ENCODE data around the gene GAK. TPM values are rescaled to one million over a fixed set of nuclear protein-coding genes. Genes with fewer than 3 reads are reported as not detected.
"Not testable (repeated sequence)": the region's sequence is repeated elsewhere in the genome, so short reads cannot be mapped to it uniquely, and the experiment has no call there.

GAK gene
- total and polyA plus RNA-seq, 2 experiments from 2014 or later: 87.1 to 88.4 TPM

DNA sequence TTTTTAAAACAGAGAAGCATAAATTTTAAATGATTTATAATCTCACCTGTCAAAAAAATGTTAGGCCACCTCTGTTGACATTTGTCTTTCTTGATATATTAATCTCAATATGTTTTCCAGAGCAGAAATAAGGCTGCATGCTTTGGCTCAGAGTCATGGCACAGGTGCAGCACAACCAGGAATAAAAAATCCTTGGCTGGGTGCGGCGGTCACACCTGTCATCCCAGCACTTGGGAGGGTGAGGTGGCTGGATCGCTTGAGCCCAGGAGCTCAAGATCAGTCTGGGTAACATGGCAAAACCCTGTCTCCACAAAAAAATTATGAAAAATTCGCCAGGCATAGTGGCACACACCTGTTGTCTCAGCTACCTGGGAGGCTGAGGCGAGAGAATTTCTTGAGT is 124.3 kb downstream of the GAK start:
- Histone ChIP-seq H3K27ac (no peak overlapping the region), H3K36me3 (replicated peaks; ENCODE audit: insufficient read depth, low read depth) (no peaks in the 10 kb centered on the region), H4K20me1 (ENCODE audit: insufficient read depth, poor library complexity, severe bottlenecking) (no peaks in the 10 kb centered on the region), H3K4me3 (no peak overlapping the region), H2AFZ (no peak overlapping the region), H3K4me2 (no peak overlapping the region), H3K9me3 (ENCODE audit: low read depth) (no peaks in the 10 kb centered on the region), H3K9me2 (replicated peaks; ENCODE audit: insufficient read depth) (no peaks in the 10 kb centered on the region), H3K4me1 (ENCODE audit: insufficient read depth) (no peaks in the 10 kb centered on the region), H3K27me3 (peaks cover 3% of the 10 kb centered on the region), H3K79me2 (no peaks in the 10 kb centered on the region)
- TF ChIP-seq EZH2phosphoT487 (IDR thresholded peaks at IDR 0.05; ENCODE audit: low read depth, severe bottlenecking, unreplicated experiment): no peak
- no peak for TF ChIP-seq CTCF (IDR thresholded peaks at IDR 0.05; ENCODE audit: poor library complexity)
- 85% methylated on average over 5 of the region's 5 CpGs for WGBS (ENCODE audit: low lambda C conversion rate, missing lambda C conversion rate)
- DNase-seq (ENCODE audit: low spot score): no peak

GRCh38 chr4:806979-807378 is 125.1 kb downstream of the GAK start:
- not testable (repeated sequence) for H3K9me3 ChIP-seq (ENCODE audit: low read depth); DNase-seq (ENCODE audit: low spot score); H3K79me2 ChIP-seq; H4K20me1 ChIP-seq (ENCODE audit: insufficient read depth, poor library complexity, severe bottlenecking); H3K4me2 ChIP-seq; H3K36me3 ChIP-seq (replicated peaks; ENCODE audit: insufficient read depth, low read depth); H2AFZ ChIP-seq; H3K27me3 ChIP-seq; H3K9me2 ChIP-seq (replicated peaks; ENCODE audit: insufficient read depth); H3K4me1 ChIP-seq (ENCODE audit: insufficient read depth); H3K4me3 ChIP-seq; H3K27ac ChIP-seq
- 89% methylated on average over 4 of the region's 4 CpGs for WGBS (ENCODE audit: low lambda C conversion rate, missing lambda C conversion rate)

GRCh38 chr4:804804-805203 is 127.3 kb downstream of the GAK start:
- Histone ChIP-seq H4K20me1 (ENCODE audit: insufficient read depth, poor library complexity, severe bottlenecking) (no peaks in the 10 kb centered on the region), H3K27me3 (no peaks in the 10 kb centered on the region), H3K4me2 (no peak overlapping the region), H3K9me3 (ENCODE audit: low read depth) (no peaks in the 10 kb centered on the region), H3K9me2 (replicated peaks; ENCODE audit: insufficient read depth) (no peaks in the 10 kb centered on the region), H3K27ac (no peak overlapping the region), H3K4me1 (ENCODE audit: insufficient read depth) (no peaks in the 10 kb centered on the region), H3K4me3 (no peak overlapping the region), H3K36me3 (replicated peaks; ENCODE audit: insufficient read depth, low read depth) (no peaks in the 10 kb centered on the region), H3K79me2 (no peaks in the 10 kb centered on the region), H2AFZ (no peak overlapping the region)
- WGBS (ENCODE audit: low lambda C conversion rate, missing lambda C conversion rate): 97% methylated on average over 34 of the region's 44 CpGs
- TF ChIP-seq EZH2 (IDR thresholded peaks at IDR 0.05; ENCODE audit: borderline replicate concordance) (no peak), CTCF (IDR thresholded peaks at IDR 0.05; ENCODE audit: poor library complexity) (no peak), EZH2phosphoT487 (IDR thresholded peaks at IDR 0.05; ENCODE audit: low read depth, severe bottlenecking, unreplicated experiment) (no peak)
- DNase-seq (ENCODE audit: low spot score): no peak

DNA sequence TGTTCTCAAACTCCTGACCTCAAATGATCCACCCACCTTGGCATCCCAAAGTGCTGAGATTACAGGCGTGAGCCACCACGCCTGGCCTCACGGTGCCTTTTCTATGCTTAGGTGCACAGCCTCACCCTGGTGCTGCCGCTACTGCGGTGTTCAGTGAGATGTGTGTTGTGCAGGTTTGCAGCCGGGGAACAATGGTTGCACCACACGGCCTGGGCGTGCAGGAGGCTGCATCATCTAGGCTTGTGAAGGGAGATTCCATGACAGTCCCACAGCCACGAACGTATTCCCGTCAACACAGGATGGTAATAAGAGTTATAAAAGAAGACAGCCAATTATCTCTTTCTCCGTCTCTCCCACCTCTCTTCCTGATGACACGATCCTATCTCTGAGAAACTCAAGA is 128.2 kb downstream of the GAK start:
- Histone ChIP-seq H4K20me1 (ENCODE audit: insufficient read depth, poor library complexity, severe bottlenecking) (no peaks in the 10 kb centered on the region), H3K27ac (no peak overlapping the region), H3K27me3 (no peaks in the 10 kb centered on the region), H3K9me2 (replicated peaks; ENCODE audit: insufficient read depth) (no peaks in the 10 kb centered on the region), H3K9me3 (ENCODE audit: low read depth) (no peaks in the 10 kb centered on the region), H3K36me3 (replicated peaks; ENCODE audit: insufficient read depth, low read depth) (no peaks in the 10 kb centered on the region), H3K4me2 (no peak overlapping the region), H3K4me3 (no peak overlapping the region), H2AFZ (no peak overlapping the region), H3K79me2 (no peaks in the 10 kb centered on the region), H3K4me1 (ENCODE audit: insufficient read depth) (no peaks in the 10 kb centered on the region)
- TF ChIP-seq CTCF (IDR thresholded peaks at IDR 0.05; ENCODE audit: poor library complexity): no peak
- TF ChIP-seq EZH2 (IDR thresholded peaks at IDR 0.05; ENCODE audit: borderline replicate concordance): no peak
- no peak for TF ChIP-seq EZH2phosphoT487 (IDR thresholded peaks at IDR 0.05; ENCODE audit: low read depth, severe bottlenecking, unreplicated experiment)
- 94% methylated on average over 13 of the region's 13 CpGs for WGBS (ENCODE audit: low lambda C conversion rate, missing lambda C conversion rate)
- no peak for DNase-seq (ENCODE audit: low spot score)

Measured in hepatocyte (in vitro differentiated cells).